ENCODE measurements around the gene RAC3. TPM values are rescaled to one million over a fixed set of nuclear protein-coding genes. Genes with fewer than 3 reads are reported as not detected.

Gene RAC3
- total and polyA plus RNA-seq, 9 of the 15 experiments (the other 6 are each of a cell fraction or from before 2014, with no cell fraction given) = 0.23 to 292 (median 118) TPM

GRCh38 chr17:82022981-82023446, 8.5 kb upstream of the RAC3 start, which contains the start of gene LRRC45 (continued):
- TF ChIP-seq AFF1 (IDR thresholded peaks at IDR 0.05; ENCODE audit: low read depth in 1 of 2, partially characterized antibody in 2 of 2) = peak in 1 of 2 experiments; percentile 70
- no peak for TF ChIP-seq SMAD4 (CRISPR knock-in tag; conservative IDR thresholded peaks at IDR 0.05)
- TF ChIP-seq ZNF764 (CRISPR knock-in tag; IDR thresholded peaks at IDR 0.05; ENCODE audit: low read depth) = no peak
- TF ChIP-seq PTBP1 (IDR thresholded peaks at IDR 0.05; ENCODE audit: low read depth, low read length) = no peak
- no peak for TF ChIP-seq MAFK (IDR thresholded peaks at IDR 0.05; ENCODE audit: low read length)
- no peak for TF ChIP-seq SRSF3 (IDR thresholded peaks at IDR 0.05; ENCODE audit: insufficient read depth, low read length)
- no peak for TF ChIP-seq NKRF (IDR thresholded peaks at IDR 0.05; ENCODE audit: borderline replicate concordance)
- TF ChIP-seq HDAC1 (IDR thresholded peaks at IDR 0.05) = no peak
- TF ChIP-seq NFIC (IDR thresholded peaks at IDR 0.05) = no peak
- TF ChIP-seq NFE2L1 (tag; IDR thresholded peaks at IDR 0.05; ENCODE audit: borderline replicate concordance, low read depth) = no peak
- no peak for TF ChIP-seq BRD4 (IDR thresholded peaks at IDR 0.05)
- TF ChIP-seq OTX1 (CRISPR knock-in tag; IDR thresholded peaks at IDR 0.05) = no peak
- TF ChIP-seq GATA2 (CRISPR knock-in tag; IDR thresholded peaks at IDR 0.05) = no peak
- no peak for TF ChIP-seq ZNF121 (CRISPR knock-in tag; conservative IDR thresholded peaks at IDR 0.05)
- no peak for TF ChIP-seq FUS (optimal IDR thresholded peaks at IDR 0.05; ENCODE audit: low read depth, low read length)
- TF ChIP-seq NR2C1 (IDR thresholded peaks at IDR 0.05) = no peak
- no peak for TF ChIP-seq NR2C1 (tag; IDR thresholded peaks at IDR 0.05)
- TF ChIP-seq ZFP91 (CRISPR knock-in tag; IDR thresholded peaks at IDR 0.05) = no peak
- TF ChIP-seq CREM (IDR thresholded peaks at IDR 0.05; ENCODE audit: low read depth) = peak; percentile 86
- TF ChIP-seq ZBED1 (IDR thresholded peaks at IDR 0.05) = no peak
- no peak for TF ChIP-seq ZFP30 (CRISPR knock-in tag; IDR thresholded peaks at IDR 0.05; ENCODE audit: borderline replicate concordance)
- no peak for TF ChIP-seq NBN (IDR thresholded peaks at IDR 0.05; ENCODE audit: low read depth)

All from K562 (cell line).